Astrocyte (in vitro differentiated cells and primary cell): Measurements from ENCODE around the gene DOC2A. TPM values are rescaled to one million over a fixed set of nuclear protein-coding genes. Genes with fewer than 3 reads are reported as not detected.

Experiments
- DNase-seq: peaks from one replicate; pipeline ENCODE4 v3.0.0-alpha.2; 2010; ENCODE audit warnings: low read depth
- FAIRE-seq: peaks from 2 replicates; lab custom pipeline; 2011; peaks lifted over from hg19 to GRCh38; lab: Jason Lieb, UNC
- H2AFZ ChIP-seq: 2 replicates; pipeline ENCODE4 v1.6.0; 2012; ENCODE audit warnings: low read depth, low read length, inconsistent platforms
- H3K27ac ChIP-seq: 2 replicates; pipeline ENCODE4 v1.5.1; 2011; ENCODE audit warnings: low read depth, low read length, inconsistent platforms
- H3K27me3 ChIP-seq: 2 replicates; pipeline ENCODE4 v1.6.0; 2011; ENCODE audit warnings: low read length, inconsistent platforms; ENCODE audit not compliant: insufficient read depth
- H3K36me3 ChIP-seq: 2 replicates; pipeline ENCODE4 v1.5.1; 2011; ENCODE audit warnings: low read length, inconsistent platforms; ENCODE audit not compliant: insufficient read depth
- H3K4me1 ChIP-seq: 2 replicates; pipeline ENCODE4 v1.5.1; 2011; ENCODE audit warnings: low read length, inconsistent platforms; ENCODE audit not compliant: insufficient read depth
- H3K4me2 ChIP-seq: 2 replicates; pipeline ENCODE4 v1.6.0; 2012; ENCODE audit warnings: low read length, inconsistent platforms
- H3K4me3 ChIP-seq: 2 replicates; pipeline ENCODE4 v1.5.1; 2011; ENCODE audit warnings: low read depth, mild to moderate bottlenecking, low read length, inconsistent platforms; ENCODE audit not compliant: insufficient read depth
- H3K79me2 ChIP-seq: 2 replicates; pipeline ENCODE4 v1.6.0; 2012; ENCODE audit warnings: mild to moderate bottlenecking, low read length, inconsistent platforms; ENCODE audit not compliant: insufficient read depth
- H3K9ac ChIP-seq: 2 replicates; pipeline ENCODE4 v1.6.0; 2012; ENCODE audit warnings: mild to moderate bottlenecking, low read length, inconsistent platforms
- H3K9me3 ChIP-seq: 2 replicates; pipeline ENCODE4 v1.5.1; 2012; ENCODE audit warnings: low read depth, mild to moderate bottlenecking, low read length, inconsistent platforms; ENCODE audit not compliant: insufficient read depth
- H4K20me1 ChIP-seq: 2 replicates; pipeline ENCODE4 v1.6.0; 2012; ENCODE audit warnings: low read length, inconsistent platforms; ENCODE audit not compliant: insufficient read depth
- H3K27ac Mint-ChIP-seq: one replicate; pipeline ENCODE4 v1.8.0; 2021; ENCODE audit warnings: mild to moderate bottlenecking, mixed read lengths; ENCODE audit not compliant: unreplicated experiment
- H3K27me3 Mint-ChIP-seq: one replicate; pipeline ENCODE4 v1.8.0; 2021; ENCODE audit warnings: low read depth, mixed read lengths; ENCODE audit not compliant: unreplicated experiment
- H3K36me3 Mint-ChIP-seq: one replicate; pipeline ENCODE4 v1.8.0; 2021; ENCODE audit warnings: low read depth, mixed read lengths; ENCODE audit not compliant: unreplicated experiment
- H3K4me1 Mint-ChIP-seq: one replicate; pipeline ENCODE4 v1.8.0; 2021; ENCODE audit warnings: low read depth, mixed read lengths; ENCODE audit not compliant: unreplicated experiment
- H3K4me3 Mint-ChIP-seq: one replicate; pipeline ENCODE4 v1.8.0; 2021; ENCODE audit warnings: mild to moderate bottlenecking, moderate library complexity, mixed read lengths; ENCODE audit not compliant: unreplicated experiment
- H3K9me3 Mint-ChIP-seq: one replicate; pipeline ENCODE4 v1.8.0; 2021; ENCODE audit warnings: mild to moderate bottlenecking, mixed read lengths; ENCODE audit not compliant: unreplicated experiment
- CTCF ChIP-seq: IDR thresholded peaks from 2 replicates; pipeline ENCODE4 v1.5.1; 2011; ENCODE audit warnings: low read depth, mild to moderate bottlenecking, inconsistent platforms, low read length, moderate library complexity; ENCODE audit not compliant: insufficient read depth
- EZH2 ChIP-seq: IDR thresholded peaks from 2 replicates; pipeline ENCODE4 v1.6.1; 2012; ENCODE audit warnings: mild to moderate bottlenecking, low read length, inconsistent platforms; ENCODE audit not compliant: insufficient read depth
- total RNA-seq: library from RNA; stranded (reverse); gene quantifications from 2 replicates; pipeline ENCODE4 v1.2.1, GENCODE V29; 2021

DOC2A gene
- total RNA-seq, 1 donor from 2014 or later, result 0.89 TPM

GRCh38 chr16:29982560-29983419 lies 28.0 kb downstream of the DOC2A start:
- Histone ChIP-seq H3K36me3 (peaks cover 73% of the 10 kb centered on the region), H3K79me2 (peaks cover 17% of the 10 kb centered on the region), H3K4me3 (no peak overlapping the region), H3K9ac (no peak overlapping the region), H3K4me2 (no peak overlapping the region), H3K27ac (no peak overlapping the region), H2AFZ (no peak overlapping the region), H4K20me1 (peaks cover 61% of the 10 kb centered on the region), H3K4me1 (no peaks in the 10 kb centered on the region), H3K27me3 (no peaks in the 10 kb centered on the region), H3K9me3 (no peaks in the 10 kb centered on the region)
- no peaks in the 10 kb centered on the region for H3K9me3 Mint-ChIP-seq
- peak overlapping the region; percentile 53 for H3K27ac Mint-ChIP-seq
- H3K4me1 Mint-ChIP-seq, result no peaks in the 10 kb centered on the region
- TF ChIP-seq EZH2 (no peak), CTCF (no peak)
- FAIRE-seq, result no peak
- H3K4me3 Mint-ChIP-seq, result no peak overlapping the region
- DNase-seq, result no peak
- peaks cover 22% of the 10 kb centered on the region for H3K36me3 Mint-ChIP-seq
- H3K27me3 Mint-ChIP-seq, result no peaks in the 10 kb centered on the region

GRCh38 chr16:29978564-29979270 lies 32.1 kb downstream of the DOC2A start:
- Histone ChIP-seq H3K27ac (no peak overlapping the region), H3K36me3 (peaks cover 56% of the 10 kb centered on the region), H3K79me2 (peaks cover 57% of the 10 kb centered on the region), H4K20me1 (peaks cover 80% of the 10 kb centered on the region), H2AFZ (no peak overlapping the region), H3K4me2 (no peak overlapping the region), H3K9me3 (no peaks in the 10 kb centered on the region), H3K27me3 (no peaks in the 10 kb centered on the region), H3K4me1 (peaks cover 23% of the 10 kb centered on the region), H3K4me3 (no peak overlapping the region), H3K9ac (no peak overlapping the region)
- FAIRE-seq (no peak), DNase-seq (no peak)
- Mint-ChIP-seq H3K9me3 (no peaks in the 10 kb centered on the region), H3K27me3 (no peaks in the 10 kb centered on the region), H3K36me3 (peaks cover 27% of the 10 kb centered on the region), H3K27ac (no peak overlapping the region), H3K4me1 (peaks cover 17% of the 10 kb centered on the region), H3K4me3 (no peak overlapping the region)
- no peak for TF ChIP-seq CTCF
- no peak for TF ChIP-seq EZH2
